ENCODE results near the gene NBEA. TPM values are rescaled to one million over a fixed set of nuclear protein-coding genes. Genes with fewer than 3 reads are reported as not detected.

Gene NBEA
- total RNA-seq, 1 experiment from 2014 or later: 4.1 TPM

GRCh38 chr13:35455022-35455421, 513.0 kb downstream of the NBEA start:
- Histone ChIP-seq H2AFZ (ENCODE audit: low read depth, low read length, poor library complexity, severe bottlenecking) (no peak overlapping the region), H3K4me1 (ENCODE audit: control insufficient read depth in 1 of 2, insufficient read depth in 2 of 2, low read length in 2 of 2) (no peaks in the 10 kb centered on the region), H3K27ac (ENCODE audit: low read depth, low read length) (no peak overlapping the region), H3K79me2 (ENCODE audit: insufficient read depth, low read length) (no peaks in the 10 kb centered on the region), H3K27me3 (ENCODE audit: insufficient read depth, low read length) (no peaks in the 10 kb centered on the region), H3K9me2 (ENCODE audit: insufficient read depth) (no peaks in the 10 kb centered on the region), H3K36me3 (ENCODE audit: control insufficient read depth in 1 of 2, insufficient read depth in 2 of 2, low read length in 2 of 2) (no peaks in the 10 kb centered on the region), H3K4me3 (replicated peaks in 1 of 2; ENCODE audit: low read depth in 1 of 2, low read length in 2 of 2) (no peak overlapping the region), H4K20me1 (ENCODE audit: insufficient read depth) (no peaks in the 10 kb centered on the region; the same call in 1 of the 2 replicates), H3K4me2 (ENCODE audit: low read length) (no peak overlapping the region), H3K9me3 (ENCODE audit: control insufficient read depth in 1 of 2, insufficient read depth in 1 of 2, low read depth in 1 of 2, low read length in 2 of 2) (no peaks in the 10 kb centered on the region), H3K9ac (ENCODE audit: low read length) (no peak overlapping the region)
- ChIA-PET CTCF (no interaction called here), RAD21 (ENCODE audit: low non-redundant PET in 1 of 2, low total read pairs in 2 of 2, uncharacterized antibody in 2 of 2, unreplicated experiment in 2 of 2) (no interaction called here), POLR2A (no interaction called here)
- DNase-seq (ENCODE audit: low read depth, low spot score): no peak
- no peak for TF ChIP-seq REST (IDR thresholded peaks at IDR 0.05; ENCODE audit: low read depth)
- TF ChIP-seq CTCF (IDR thresholded peaks at IDR 0.05 in 2 of 3, conservative IDR thresholded peaks at IDR 0.05 in 1 of 3; ENCODE audit: borderline replicate concordance in 1 of 3, insufficient read depth in 1 of 3, low read depth in 2 of 3, low read length in 2 of 3): no peak
- TF ChIP-seq ATF3 (IDR thresholded peaks at IDR 0.05): no peak
- TF ChIP-seq TCF7L2 (IDR thresholded peaks at IDR 0.05; ENCODE audit: borderline replicate concordance, extremely low read depth, insufficient read depth, insufficient read length): no peak
- no peak for TF ChIP-seq CBX3 (IDR thresholded peaks at IDR 0.05; ENCODE audit: low read depth)
- intact Hi-C loops (cut with micrococcal nuclease): no loop called here
- no peak for ATAC-seq
- BruUV-seq (replicated peaks): no TSS peak
